ENCODE results near the gene TBC1D7. TPM values are rescaled to one million over a fixed set of nuclear protein-coding genes. Genes with fewer than 3 reads are reported as not detected.
"Not testable (repeated sequence)": the region's sequence is repeated elsewhere in the genome, so short reads cannot be mapped to it uniquely, and the experiment has no call there.

TBC1D7 gene
- total RNA-seq, 1 experiment from 2014 or later, result 152 TPM

DNA sequence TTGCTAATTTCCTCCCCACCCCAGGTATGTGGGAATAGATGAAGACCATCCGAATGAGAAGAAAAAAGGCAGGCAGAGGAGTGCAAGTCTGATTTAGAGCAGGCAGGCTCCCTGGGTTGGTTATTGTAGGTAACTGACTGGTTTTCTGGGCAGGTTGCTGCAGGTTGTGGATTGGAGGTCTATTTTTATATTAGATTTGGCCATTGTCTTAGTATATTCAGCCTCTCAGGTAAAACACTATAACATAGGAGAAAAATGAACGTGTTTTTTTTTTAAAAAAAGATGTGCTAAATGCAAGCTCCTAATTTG, 492 bp upstream of the TBC1D7 start:
- CTCF ChIA-PET, result interaction anchor here (0.7 to 1.6 kb wide), 5 partner anchors 35 to 246 kb away, joined by 3 to 12 read pairs (median 3); partner anchors contain the start of gene SIRT5
- no peak for DNase-seq
- no peaks in the 10 kb centered on the region for H3K9me3 ChIP-seq
- H3K9me3 Mint-ChIP-seq (ENCODE audit: unreplicated experiment), result no peaks in the 10 kb centered on the region
- peak overlapping the region; percentile 85 for H3K27ac Mint-ChIP-seq (ENCODE audit: unreplicated experiment)
- peak overlapping the region; percentile 81 for H3K4me3 Mint-ChIP-seq (ENCODE audit: unreplicated experiment)
- no peaks in the 10 kb centered on the region for H3K36me3 ChIP-seq (ENCODE audit: control insufficient read depth, insufficient read depth, low read length)
- intact Hi-C loops (cut with micrococcal nuclease; ENCODE audit: unreplicated experiment), result loop anchor here (1.0 to 5.0 kb wide), 5 partner anchors 12 to 246 kb away; partner anchors contain the start of gene SIRT5
- peak overlapping the region; percentile 88 for H3K4me3 ChIP-seq (ENCODE audit: low read depth, low read length)
- H3K4me1 Mint-ChIP-seq (ENCODE audit: low read depth, unreplicated experiment), result peaks cover 24% of the 10 kb centered on the region
- H3K27me3 ChIP-seq (replicated peaks; ENCODE audit: control insufficient read depth, insufficient read depth, low read length), result no peaks in the 10 kb centered on the region
- H3K27me3 Mint-ChIP-seq (ENCODE audit: insufficient read depth, unreplicated experiment), result no peaks in the 10 kb centered on the region
- no peak for TF ChIP-seq CTCF (IDR thresholded peaks at IDR 0.05; ENCODE audit: insufficient read depth in 1 of 2, low read depth in 1 of 2, low read length in 1 of 2, severe bottlenecking in 1 of 2, unreplicated experiment in 1 of 2)
- BruUV-seq (replicated peaks), result TSS peak; percentile 86
- H3K4me1 ChIP-seq, result peaks cover 36% of the 10 kb centered on the region
- POLR2A ChIA-PET, result interaction anchor here (0.6 to 1.5 kb wide), 11 partner anchors 9 to 287 kb away, joined by 3 to 7 read pairs (median 4); partner anchors contain the start of gene NOL7
- peaks cover 38% of the 10 kb centered on the region for H3K36me3 Mint-ChIP-seq (ENCODE audit: insufficient read depth, unreplicated experiment)

DNA sequence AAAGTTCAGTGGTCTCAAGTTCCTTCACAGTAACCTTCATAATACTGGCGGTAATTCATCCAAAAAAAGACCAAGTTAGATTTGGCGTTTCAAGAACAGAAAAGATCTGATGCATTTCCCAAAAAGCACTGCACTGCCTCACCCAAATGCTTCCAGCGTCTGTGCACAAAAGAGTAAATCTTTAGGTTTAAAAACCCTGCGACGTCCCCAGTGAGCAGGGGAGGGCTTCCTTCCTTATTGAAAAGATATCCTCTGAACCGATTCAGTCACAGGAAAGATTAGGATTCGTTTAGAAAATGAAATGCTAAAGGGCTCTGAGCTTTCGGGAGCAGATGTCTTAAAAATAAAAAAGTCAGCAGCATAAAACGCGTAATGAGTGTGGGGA, 654 bp downstream of the TBC1D7 start:
- no peak for TF ChIP-seq CTCF (IDR thresholded peaks at IDR 0.05; ENCODE audit: insufficient read depth in 1 of 2, low read depth in 1 of 2, low read length in 1 of 2, severe bottlenecking in 1 of 2, unreplicated experiment in 1 of 2)
- CTCF ChIA-PET, result no interaction called here
- intact Hi-C loops (cut with micrococcal nuclease; ENCODE audit: unreplicated experiment), result loop anchor here (1.0 to 5.0 kb wide), 5 partner anchors 10 to 247 kb away; partner anchors contain the start of gene SIRT5

DNA sequence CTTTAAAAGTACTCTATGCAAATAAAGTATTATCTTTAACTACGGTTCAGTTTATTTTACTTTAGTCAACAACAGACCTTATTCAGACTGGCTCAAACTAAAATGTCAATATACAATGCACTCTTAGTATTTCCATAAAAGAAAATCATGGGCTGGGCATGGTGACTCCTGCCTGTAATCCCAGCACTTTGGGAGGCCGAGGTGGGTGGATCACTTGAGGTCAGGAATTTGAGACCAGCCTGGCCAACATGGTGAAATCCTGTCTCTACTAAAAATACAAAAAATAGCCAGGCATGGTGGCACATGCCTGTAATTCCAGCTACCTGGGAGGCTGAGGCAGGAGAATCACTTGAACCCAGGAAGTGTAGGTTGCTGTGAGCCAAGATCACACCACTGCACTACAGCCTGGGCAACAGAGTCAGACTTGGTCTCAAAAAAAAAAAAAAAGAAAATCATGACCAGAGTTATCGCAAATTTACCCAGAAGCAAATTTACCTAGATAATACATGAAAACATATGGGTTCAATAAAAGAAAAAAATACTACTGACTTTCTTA, 2.2 kb downstream of the TBC1D7 start:
- peaks cover 28% of the 10 kb centered on the region for H3K4me1 Mint-ChIP-seq (ENCODE audit: low read depth, unreplicated experiment)
- H3K9me3 ChIP-seq; H3K9me3 Mint-ChIP-seq (ENCODE audit: unreplicated experiment); H3K27me3 ChIP-seq (replicated peaks; ENCODE audit: control insufficient read depth, insufficient read depth, low read length); BruUV-seq (replicated peaks); H3K36me3 ChIP-seq (ENCODE audit: control insufficient read depth, insufficient read depth, low read length); H3K4me3 ChIP-seq (ENCODE audit: low read depth, low read length); CTCF ChIA-PET; H3K27me3 Mint-ChIP-seq (ENCODE audit: insufficient read depth, unreplicated experiment): not testable (repeated sequence)
- H3K36me3 Mint-ChIP-seq (ENCODE audit: insufficient read depth, unreplicated experiment), result peaks cover 65% of the 10 kb centered on the region
- POLR2A ChIA-PET, result interaction anchor here (0.6 kb wide), 1 partner anchor 17 kb away, joined by 7 read pairs; no protein-coding TSS in a partner anchor
- peaks cover 48% of the 10 kb centered on the region for H3K4me1 ChIP-seq
- DNase-seq, result peak; percentile 57 to 63
- peak overlapping the region; percentile 85 for H3K27ac Mint-ChIP-seq (ENCODE audit: unreplicated experiment)
- H3K4me3 Mint-ChIP-seq (ENCODE audit: unreplicated experiment), result peak overlapping the region; percentile 81
- intact Hi-C loops (cut with micrococcal nuclease; ENCODE audit: unreplicated experiment), result loop anchor here (5.0 kb wide), 1 partner anchor 109 kb away; no protein-coding TSS in a partner anchor

More for the DNA sequence above, 654 bp downstream of the TBC1D7 start:
- BruUV-seq (replicated peaks), result no TSS peak
- peaks cover 49% of the 10 kb centered on the region for H3K36me3 Mint-ChIP-seq (ENCODE audit: insufficient read depth, unreplicated experiment)
- DNase-seq, result no peak
- H3K36me3 ChIP-seq (ENCODE audit: control insufficient read depth, insufficient read depth, low read length), result no peaks in the 10 kb centered on the region
- H3K27ac Mint-ChIP-seq (ENCODE audit: unreplicated experiment), result peak overlapping the region; percentile 85
- peaks cover 38% of the 10 kb centered on the region for H3K4me1 ChIP-seq
- POLR2A ChIA-PET, result interaction anchor here (1.1 to 1.5 kb wide), 2 partner anchors 19 to 210 kb away, joined by 3 to 4 read pairs; no protein-coding TSS in a partner anchor
- no peaks in the 10 kb centered on the region for H3K27me3 ChIP-seq (replicated peaks; ENCODE audit: control insufficient read depth, insufficient read depth, low read length)
- H3K27me3 Mint-ChIP-seq (ENCODE audit: insufficient read depth, unreplicated experiment), result no peaks in the 10 kb centered on the region
- H3K9me3 Mint-ChIP-seq (ENCODE audit: unreplicated experiment), result no peaks in the 10 kb centered on the region
- H3K4me3 Mint-ChIP-seq (ENCODE audit: unreplicated experiment), result peak overlapping the region; percentile 81
- H3K4me1 Mint-ChIP-seq (ENCODE audit: low read depth, unreplicated experiment), result peaks cover 27% of the 10 kb centered on the region
- H3K4me3 ChIP-seq (ENCODE audit: low read depth, low read length), result peak overlapping the region; percentile 88
- no peaks in the 10 kb centered on the region for H3K9me3 ChIP-seq

All from Caco-2 (cell line).